ENCODE measurements around the gene FAM229B. TPM values are rescaled to one million over a fixed set of nuclear protein-coding genes. Genes with fewer than 3 reads are reported as not detected.
"Not testable (repeated sequence)": the region's sequence is repeated elsewhere in the genome, so short reads cannot be mapped to it uniquely, and the experiment has no call there.

The FAM229B gene
- polyA plus RNA-seq, 1 donor: 14.4 TPM

GRCh38 chr6:112065426-112065986 is 21.9 kb upstream of the FAM229B start:
- no peak for DNase-seq

- DNase-seq: no peak
Measured at GRCh38 chr6:112066606-112067005, 20.8 kb upstream of the FAM229B start.

- DNase-seq: no peak
Measured at GRCh38 chr6:112081569-112081968, 5.8 kb upstream of the FAM229B start.

- DNase-seq: no peak
Measured at GRCh38 chr6:112085286-112086065, 1.9 kb upstream of the FAM229B start.

GRCh38 chr6:112086744-112087135 is 651 bp upstream of the FAM229B start:
- DNase-seq: peak; percentile 45

GRCh38 chr6:112087916-112088315 is 525 bp downstream of the FAM229B start:
- no peak for DNase-seq

- DNase-seq: no peak
Measured at GRCh38 chr6:112096901-112097300, 9.5 kb downstream of the FAM229B start.

GRCh38 chr6:112100561-112100960 is 13.2 kb downstream of the FAM229B start:
- DNase-seq: no peak

GRCh38 chr6:112106026-112106425 is 18.6 kb downstream of the FAM229B start:
- DNase-seq: not testable (repeated sequence)

- no peak for DNase-seq
Measured at GRCh38 chr6:112106562-112106961, 19.2 kb downstream of the FAM229B start.

- peak; percentile 4 for DNase-seq
Measured at GRCh38 chr6:112109262-112109661, 21.9 kb downstream of the FAM229B start.

- DNase-seq: peak; percentile 42
Measured at GRCh38 chr6:112113431-112113830, 26.0 kb downstream of the FAM229B start.

GRCh38 chr6:112113918-112114317 is 26.5 kb downstream of the FAM229B start:
- DNase-seq: no peak

- DNase-seq: no peak
Measured at GRCh38 chr6:112114577-112115223, 27.3 kb downstream of the FAM229B start.

GRCh38 chr6:112116221-112116620 is 28.8 kb downstream of the FAM229B start:
- no peak for DNase-seq

- no peak for DNase-seq
Measured at GRCh38 chr6:112117554-112117953, 30.2 kb downstream of the FAM229B start.

GRCh38 chr6:112118034-112118433 is 30.6 kb downstream of the FAM229B start:
- no peak for DNase-seq

GRCh38 chr6:112122756-112123155 is 35.4 kb downstream of the FAM229B start:
- DNase-seq: no peak

GRCh38 chr6:112123982-112124381 is 36.6 kb downstream of the FAM229B start:
- DNase-seq: no peak

- no peak for DNase-seq
Measured at GRCh38 chr6:112128208-112128607, 40.8 kb downstream of the FAM229B start.

GRCh38 chr6:112130878-112131277 is 43.5 kb downstream of the FAM229B start:
- no peak for DNase-seq

GRCh38 chr6:112139052-112139451 is 51.7 kb downstream of the FAM229B start:
- DNase-seq: no peak

GRCh38 chr6:112141707-112142106 is 54.3 kb downstream of the FAM229B start:
- DNase-seq: no peak

Measured in hindlimb muscle (tissue), 1 donor.